ENCODE data around the gene RPN1.
"Not testable (repeated sequence)": the region's sequence is repeated elsewhere in the genome, so short reads cannot be mapped to it uniquely, and the experiment has no call there.

RPN1 gene

DNA sequence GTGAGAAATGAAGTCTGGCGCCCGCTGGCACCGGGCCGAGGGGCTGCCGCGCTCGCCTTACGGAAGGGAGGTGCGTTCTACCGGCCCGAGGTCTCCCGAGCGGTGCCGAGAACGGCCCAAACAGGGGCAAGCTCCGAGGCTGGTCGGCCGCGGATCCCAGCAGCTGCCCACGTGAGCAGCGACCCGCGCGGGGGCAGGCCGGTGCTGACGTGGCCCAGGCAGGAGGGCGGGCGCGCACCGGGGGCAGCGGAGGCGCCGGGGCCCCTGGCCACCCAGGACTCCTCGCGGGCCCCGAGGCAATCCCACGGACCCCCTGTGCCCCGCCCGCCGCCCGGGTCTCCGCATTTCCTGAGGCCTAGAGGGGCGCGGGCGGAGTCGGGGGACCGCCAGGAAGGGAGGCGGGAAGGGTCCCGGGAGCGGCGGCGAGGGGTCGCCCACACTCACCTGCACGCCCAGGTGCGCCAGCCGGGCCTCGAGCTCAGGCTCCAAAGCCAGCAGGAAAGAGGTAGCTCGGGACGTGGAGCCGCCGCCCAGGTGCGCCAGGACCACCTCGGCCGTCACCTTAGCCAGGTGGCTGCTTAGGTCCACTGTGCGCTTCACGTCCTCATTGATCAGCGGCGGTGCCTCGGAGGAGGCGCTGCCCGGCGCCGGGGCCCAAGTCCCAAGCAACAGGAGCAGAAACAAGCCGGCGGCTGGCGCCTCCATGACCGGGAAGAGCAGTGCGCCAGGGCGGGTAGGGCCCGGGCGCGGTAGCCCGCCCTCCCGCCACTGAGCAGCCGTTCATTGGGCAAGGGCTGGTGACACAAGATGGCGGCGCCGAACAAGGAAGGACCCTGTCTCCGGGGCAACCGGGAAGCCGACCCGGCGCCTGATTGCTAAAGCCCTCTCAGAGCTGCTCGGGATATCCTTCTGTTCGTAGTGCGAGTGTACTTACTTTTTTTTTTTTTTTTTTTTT, at the start of gene RPN1:
Gene RPN1, minus strand, starts transcription at position 723 of the 955 bp plus-strand sequence. Its CDS starts 18 bp downstream, at position 705.
- DNase-seq = peak; percentile 94

DNA sequence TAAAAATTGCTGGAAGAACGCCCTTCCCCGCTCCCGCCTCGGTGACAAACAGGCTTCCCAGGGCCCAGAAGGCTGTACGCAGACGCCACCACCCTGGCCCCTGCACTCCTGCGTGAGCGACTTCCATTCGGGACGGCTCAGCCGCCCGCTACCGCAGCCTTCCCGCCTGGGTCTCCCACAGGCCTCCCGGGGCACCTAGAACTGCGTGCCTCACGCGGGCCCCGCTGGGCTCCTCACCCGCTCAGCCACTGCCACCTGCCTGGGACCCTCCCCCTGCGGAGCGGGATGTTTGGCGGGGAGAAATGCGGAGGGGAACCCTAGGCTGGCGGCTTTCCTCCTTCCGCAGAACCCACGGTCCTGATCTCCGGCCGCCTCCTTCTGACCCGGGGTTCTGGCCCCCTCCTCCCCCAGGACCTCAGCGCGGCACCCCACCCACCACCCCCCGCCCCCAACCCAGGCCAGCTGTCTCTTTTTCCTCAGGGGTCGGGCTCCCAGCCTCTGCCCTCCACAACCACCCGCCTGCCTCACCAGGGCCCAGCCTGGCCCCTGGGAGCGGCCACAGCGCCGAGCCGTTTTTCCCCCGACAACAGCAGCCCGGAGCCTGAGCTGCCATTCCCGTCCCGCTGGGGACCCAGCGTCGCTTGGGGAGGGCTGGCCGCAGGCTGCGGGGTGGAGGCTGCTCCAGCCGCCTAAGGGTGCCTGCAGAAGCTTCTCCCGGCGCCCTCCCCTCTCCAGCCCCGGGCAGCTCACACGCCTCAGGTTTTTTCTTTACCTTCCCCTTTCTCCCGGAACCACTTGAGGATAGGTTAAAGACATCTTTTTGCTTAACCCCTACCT, 47.8 kb upstream of the RPN1 start:
- no peak for DNase-seq

DNA sequence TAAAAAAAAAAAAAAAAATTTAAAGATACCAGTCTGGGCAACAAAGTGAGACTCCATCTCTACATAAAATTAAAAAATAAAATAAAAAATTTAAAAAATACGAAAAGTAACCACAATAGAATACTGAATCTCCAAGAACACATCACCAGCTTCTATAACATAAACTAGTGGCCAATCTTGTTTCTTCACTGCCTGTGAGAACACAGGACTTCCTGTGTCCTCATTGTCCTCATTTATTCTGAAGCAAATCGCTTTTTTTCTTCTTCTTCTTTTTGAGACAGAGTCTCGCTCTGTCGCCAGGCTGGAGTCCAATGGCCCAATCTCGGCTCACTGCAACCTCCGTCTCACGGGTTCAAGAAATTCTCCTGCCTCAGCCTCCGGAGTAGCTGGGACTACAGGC, 46.7 kb upstream of the RPN1 start:
- DNase-seq = no peak

DNA sequence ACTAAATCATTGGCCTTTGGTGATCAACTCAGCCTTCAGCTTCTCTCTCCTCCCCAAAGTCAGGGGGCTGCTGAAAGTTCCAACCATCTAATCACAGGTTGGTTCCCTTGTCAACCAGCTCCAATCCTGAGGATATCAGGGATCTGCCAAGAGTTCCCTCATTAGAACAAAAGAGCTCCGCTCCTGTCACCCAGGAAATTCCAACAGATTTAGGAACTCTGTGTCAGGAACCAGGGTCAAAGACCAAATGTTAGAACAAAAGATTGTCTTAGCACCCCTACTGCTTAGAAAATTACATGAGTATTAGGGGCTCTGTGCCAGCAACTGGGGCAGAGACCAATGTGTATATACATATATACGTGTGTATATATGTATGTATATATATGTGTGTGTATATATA, 43.1 kb upstream of the RPN1 start:
- DNase-seq = no peak

DNA sequence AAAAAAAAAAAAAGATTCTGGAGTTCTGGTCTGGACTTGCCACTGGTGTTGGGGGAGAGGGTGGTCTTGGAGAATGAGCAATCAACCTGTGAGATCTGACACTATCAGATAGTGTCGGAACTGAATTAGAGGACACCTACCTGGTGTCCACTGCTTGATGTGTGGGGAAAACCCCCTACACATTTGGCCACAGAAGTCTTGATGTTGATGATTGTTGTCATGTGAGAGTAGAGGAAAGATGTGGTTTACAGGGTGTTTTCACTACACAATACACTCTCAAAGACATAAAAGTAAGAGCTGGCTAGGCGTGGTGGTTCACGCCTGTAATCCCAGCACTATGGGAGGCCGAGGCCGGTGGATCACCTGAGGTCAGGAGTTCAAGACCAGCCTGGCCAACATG, 38.4 kb upstream of the RPN1 start:
- DNase-seq = no peak

DNA sequence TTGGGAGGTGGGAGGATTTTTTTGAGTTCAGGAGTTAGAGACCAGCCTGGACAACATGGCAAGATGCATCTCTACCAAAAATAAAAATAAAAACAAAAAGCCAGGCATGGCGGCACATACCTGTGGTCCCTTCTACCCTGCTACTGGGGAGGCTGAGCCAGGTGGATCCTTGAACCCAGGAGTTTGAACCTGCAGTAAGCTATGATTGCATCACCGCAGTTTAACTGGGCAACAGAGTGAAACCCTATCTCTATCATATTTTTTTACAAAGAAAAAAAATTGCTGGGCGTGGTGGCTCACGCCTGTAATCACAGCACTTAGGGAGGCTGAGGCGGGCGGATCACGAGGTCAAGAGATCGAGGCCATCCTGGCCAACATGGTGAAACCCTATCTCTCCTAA, 35.8 kb upstream of the RPN1 start:
- no peak for DNase-seq

DNA sequence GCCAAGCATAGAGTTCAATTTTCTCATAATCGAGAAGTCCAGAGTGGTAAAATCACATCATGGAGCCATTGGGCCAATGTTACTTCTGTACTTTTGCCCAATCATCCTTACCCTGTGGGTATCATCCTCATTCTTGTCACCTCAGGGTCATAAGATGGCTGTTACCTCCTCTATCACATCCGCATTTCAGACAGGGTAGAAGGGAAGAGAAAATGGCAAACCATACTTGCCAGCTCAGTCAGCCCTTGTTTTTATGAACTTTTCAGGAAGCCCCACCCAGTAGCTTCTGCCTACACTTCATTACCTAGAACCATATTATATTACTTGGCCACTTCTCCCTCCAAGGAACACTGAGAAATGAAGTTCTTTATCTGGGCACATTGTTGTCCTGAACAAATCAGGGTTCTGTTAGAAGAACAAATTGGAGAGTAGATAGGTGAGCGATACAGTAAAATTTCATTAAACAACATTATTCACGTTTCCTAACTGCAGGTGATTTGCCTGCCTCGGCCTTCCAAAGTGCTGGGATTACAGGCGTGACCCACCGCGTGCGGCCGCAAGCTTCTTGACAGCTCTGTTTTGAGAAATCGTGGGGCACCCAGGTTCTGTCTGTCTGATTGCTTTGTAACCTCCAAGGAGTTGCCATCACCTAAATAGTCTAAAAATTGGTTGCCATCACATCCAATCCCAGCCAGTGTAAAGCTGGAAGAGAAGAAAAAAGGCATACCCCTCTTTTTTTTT, 34.5 kb upstream of the RPN1 start:
- no peak for DNase-seq

DNA sequence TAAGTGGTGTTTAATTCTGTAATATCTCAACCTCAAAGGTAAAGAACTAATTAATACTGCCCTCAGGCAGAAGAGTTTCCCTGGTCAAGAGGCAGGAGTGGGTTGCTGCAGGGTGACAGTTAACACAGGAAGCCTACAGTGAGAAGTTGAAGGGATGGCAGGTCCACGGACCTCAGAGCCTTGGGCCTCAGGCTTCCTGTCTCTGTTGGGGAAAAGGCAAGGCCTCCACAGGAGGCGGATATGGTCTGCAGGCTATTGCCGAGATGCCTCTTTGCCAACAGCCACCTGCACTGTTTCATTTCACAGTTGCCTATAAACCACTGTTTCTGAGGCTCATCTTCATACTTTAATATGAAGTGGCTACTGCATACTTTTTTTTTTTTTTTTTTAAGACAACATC, 33.3 kb upstream of the RPN1 start:
- no peak for DNase-seq

DNA sequence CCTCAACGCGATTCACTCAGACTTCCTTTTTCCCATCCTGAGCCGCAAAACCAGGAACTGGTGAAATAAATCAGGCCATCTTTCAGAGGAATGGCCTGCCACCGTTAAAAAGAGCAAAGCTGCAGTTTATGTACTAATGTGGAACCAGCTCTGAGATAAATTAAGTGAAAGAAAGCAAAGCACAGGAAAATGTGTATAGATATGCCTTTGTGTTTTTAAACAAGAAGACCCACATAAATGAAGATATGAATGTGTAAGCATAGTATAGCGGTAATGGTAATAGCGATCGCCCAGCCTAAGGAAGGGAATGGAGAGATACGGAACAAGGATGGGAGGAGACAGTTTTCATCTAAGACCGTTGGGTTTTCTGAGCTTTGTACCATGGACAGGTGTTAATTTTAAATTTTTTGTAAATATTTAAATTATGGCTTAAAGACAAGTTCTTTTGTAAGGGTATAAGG, 30.8 kb upstream of the RPN1 start:
- DNase-seq = no peak

DNA sequence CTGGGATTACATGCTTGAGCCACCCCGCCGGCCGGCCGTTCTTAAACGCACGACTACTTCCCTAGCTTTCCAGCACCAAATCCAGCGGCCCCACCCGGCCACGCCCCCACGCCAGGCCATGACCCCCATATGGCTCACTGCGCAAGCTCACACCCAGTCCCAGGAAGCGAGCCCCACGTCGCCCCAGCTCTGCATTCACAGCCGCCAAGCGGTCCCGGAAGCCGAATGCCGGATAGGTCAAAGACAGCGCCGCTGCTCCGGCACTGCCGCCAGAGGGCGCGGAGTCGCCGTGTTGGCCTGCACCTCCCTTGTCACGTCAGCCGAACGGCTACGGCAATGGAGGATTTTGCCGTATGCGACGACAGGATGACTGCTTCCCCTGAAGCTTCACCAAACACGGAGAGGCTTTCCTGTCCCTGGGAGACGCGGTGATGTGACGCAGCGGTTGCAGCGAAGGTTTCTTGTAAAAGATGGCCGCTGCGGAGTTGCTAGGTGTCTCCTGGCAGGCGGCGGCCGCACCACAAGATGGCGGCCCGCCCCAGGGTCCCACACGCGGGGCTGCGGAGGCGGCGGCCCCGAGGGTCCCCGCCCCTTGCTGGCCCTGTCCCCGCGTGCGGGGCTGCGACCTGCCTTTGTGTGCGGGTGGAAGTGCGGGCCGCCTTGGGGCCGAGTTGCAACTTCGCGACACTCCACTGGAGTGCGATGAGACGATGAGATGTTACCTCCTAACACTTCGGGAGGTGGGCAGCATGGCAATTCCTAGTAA, 30.2 kb upstream of the RPN1 start:
- DNase-seq = peak; percentile 97

DNA sequence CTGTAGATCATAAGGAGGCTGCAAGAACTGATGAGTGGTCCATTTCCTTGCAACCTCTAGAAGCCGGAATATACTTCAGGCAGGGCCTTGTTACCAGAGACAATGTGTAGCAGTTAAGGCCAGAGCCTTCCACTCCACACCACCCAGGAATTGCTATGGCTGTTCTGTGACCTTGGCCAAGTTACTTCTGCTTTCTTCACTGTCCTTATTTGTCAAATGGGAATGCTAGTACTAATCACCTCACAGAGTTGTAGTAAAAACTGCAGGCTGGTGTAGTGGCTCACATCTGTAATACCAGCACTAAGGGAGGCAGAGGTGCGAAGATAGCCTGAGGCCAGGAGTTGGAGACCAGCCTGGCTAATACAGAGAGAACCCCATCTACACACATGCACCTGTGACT, 28.7 kb upstream of the RPN1 start:
- no peak for DNase-seq

DNA sequence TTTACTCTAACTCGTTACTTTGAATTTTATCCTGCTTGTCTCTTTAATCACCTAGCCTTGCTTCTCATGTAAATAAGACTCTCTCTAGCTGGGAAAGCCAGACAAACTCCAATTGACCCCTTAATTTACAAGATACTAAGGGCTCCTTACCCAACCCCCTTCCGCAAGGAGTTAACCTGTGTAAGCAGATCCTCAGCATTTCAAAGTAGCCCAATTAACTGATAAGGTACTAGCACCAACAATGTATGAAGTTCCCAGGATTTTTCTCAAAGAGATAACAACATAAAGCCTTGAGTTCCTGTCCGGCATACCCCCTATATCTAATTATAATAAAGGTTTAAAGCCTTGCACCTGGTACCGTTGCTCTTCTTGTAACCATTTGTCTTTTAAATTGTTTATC, 25.2 kb upstream of the RPN1 start:
- DNase-seq = not testable (repeated sequence)

DNA sequence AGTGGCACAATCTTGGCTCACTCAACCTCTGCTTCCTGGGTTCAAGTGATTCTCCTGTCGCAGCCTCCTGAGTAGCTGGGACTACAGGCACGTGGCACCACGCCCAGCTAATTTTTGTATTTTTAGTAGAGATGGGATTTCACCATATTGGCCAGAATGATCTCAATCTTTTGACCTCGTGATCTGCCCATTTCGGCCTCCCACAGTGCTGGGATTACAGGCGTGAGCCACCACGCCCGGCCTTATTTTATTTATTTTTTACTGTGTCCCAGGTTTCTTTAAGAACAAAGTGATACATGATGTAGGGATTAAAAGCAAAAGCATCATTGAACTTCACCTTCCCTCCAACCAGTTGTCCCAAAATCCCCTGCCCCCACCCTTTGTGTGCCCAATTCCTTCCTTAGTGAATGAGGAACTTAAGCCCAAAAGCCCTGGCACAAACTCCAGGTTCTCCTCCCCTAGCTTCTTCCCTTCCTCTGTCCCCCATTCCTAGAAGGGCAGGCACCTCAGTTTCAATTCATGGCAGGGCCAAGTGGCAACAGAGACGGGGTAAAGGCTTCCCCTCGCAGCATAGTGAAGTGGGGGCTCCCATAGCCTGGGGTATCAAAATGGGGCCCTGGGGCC, 23.7 kb upstream of the RPN1 start:
- no peak for DNase-seq

DNA sequence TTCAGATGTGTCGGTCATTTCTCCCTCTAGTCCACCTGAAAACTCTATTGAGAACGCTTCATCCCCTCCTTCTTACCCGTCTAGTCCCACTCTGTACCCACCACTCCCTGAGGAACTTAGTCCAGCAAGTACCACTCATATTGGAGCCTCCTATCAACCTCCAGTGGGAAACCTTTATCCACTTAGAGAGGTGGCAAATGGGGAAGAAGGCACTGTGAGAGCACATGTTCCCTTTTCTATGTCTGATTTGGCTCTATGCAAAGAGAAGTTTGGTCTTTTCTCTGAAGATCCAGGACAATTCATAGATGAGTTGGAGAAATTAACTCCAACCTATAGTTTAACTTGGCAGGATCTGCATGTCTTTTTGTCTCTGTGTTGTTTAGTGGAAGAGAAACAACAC, 17.0 kb upstream of the RPN1 start:
- DNase-seq = no peak

DNA sequence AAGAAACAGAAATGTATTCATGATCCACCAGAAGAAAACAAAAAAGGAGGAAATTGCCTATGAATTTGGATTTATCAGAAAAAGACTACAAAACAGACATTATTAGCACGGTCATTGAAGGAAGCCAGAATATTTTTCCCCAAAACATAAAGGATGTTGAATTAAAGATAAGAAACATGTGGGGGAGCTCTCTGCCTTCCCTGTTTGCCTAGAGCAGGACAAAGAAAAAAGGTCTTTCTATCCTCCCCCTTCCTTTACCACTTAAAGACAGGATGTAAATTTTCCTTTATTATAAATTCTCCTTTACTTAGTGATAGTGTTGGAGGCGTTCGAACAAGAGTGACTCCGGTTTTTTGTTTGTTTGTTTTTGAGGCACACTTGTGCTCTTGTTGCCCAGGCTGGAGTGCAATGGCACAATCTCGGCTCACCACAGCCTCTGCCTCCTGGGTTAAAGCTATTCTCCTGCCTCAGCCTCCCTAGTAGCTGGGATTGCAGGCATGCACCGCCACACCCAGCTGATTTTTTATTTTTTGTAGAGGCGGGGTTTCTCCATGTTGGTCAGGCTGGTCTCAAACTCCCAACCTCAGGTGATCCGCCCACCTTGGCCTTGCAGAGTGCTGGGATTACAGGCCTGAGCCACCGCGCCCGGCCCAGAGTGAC, 14.9 kb upstream of the RPN1 start:
- no peak for DNase-seq

DNA sequence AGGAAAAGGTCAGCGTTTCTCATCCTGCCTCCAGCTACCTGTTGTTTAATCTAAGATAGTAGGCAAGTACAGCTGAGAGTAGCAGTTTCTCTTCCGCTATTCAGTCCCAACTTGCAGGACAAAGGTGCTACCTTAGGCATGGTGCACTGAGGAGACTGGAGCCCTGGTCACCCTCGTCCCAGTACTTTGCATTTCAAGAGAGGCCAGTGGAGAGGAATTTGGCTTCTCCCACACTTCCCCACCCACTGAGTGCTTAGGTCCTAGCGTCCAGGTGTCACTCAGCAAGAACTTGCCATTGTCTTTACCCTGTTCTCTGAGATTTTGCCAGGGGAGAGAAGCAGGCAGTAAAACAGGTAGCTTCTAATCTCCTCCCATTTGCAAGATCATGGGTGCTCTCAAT, 12.5 kb upstream of the RPN1 start:
- no peak for DNase-seq

DNA sequence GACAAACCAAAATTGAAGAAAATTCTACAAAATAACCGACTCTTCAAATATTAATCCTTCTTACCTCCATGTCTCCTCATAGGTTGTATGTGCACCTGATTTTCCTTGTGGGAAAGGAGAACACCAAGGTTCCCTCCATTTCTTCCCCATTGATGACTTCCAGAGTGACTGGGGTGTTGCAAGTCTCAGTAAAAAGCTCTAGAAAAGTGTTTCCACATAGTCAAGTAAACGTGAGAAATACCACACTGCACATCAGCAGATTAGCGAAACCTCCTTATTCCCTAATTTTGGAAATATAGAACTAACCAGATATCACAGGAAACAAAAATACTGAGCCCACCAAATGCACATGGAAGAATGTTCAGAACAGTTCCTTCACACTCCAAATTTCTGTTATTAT, 4.9 kb upstream of the RPN1 start:
- no peak for DNase-seq

DNA sequence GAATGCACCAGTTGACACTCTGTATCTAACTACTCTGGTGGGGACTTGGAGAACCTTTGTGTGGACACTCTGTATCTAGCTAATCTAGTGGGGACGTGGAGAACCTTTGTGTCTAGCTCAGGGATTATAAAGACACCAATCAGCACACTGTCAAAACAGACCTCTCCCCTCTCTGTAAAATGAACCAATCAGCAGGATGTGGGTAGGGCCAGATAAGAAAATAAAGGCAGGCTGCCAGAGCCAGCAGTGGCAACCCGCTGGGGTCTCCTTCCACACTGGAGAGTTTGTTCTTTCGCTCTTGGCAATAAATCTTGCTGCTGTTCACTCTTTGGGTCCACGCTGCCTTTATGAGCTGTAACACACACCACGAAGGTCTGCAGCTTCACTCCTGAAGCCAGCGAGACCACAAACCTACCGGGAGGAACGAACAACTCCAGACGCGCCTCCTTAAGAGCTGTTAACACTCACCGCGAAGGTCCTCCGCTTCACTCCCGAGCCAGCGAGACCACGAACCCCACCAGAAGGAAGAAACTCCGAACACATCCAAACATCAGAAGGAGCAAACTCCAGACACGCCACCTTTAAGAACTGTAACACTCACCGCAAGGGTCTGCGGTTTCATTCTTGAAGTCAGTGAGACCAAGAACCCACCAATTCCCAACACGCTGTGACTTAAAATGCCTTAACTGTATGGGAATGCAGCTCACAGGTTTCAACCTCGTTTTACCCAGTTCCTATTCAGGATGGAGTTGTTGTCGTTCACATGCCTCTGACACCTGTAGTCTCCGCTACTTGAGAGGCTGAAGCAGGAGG, 3.6 kb upstream of the RPN1 start:
- not testable (repeated sequence) for DNase-seq

DNA sequence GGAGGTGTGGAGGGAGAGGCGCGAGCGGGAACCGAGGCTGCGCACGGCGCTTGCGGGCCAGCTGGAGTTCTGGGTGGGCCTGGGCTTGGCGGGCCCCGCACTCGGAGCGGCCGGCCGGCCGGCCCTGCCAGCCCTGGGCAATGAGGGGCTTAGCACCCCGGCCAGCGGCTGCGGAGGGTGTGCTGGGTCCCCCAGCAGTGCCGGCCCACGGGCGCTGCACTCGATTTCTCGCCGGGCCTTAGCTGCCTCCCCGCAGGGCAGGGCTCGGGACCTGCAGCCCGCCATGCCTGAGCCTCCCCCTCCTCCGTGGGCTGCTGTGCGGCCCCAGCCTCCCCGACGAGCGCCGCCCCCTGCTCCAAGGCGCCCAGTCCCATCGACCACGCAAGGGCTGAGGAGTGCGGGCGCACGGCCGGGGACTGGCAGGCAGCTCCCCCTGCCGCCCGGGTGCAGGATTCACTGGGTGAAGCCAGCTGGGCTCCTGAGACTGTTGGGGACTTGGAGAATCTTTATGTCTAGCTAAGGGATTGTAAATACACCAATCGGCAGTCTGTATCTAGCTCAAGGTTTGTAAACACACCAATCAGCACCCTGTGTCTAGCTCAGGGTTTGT, 2.9 kb upstream of the RPN1 start:
- DNase-seq = not testable (repeated sequence)
